ENCODE measurements around the gene IRAK1. TPM values are rescaled to one million over a fixed set of nuclear protein-coding genes. Genes with fewer than 3 reads are reported as not detected.

The IRAK1 gene
- total and polyA plus RNA-seq, 10 of the 15 experiments (the other 5 are each of a cell fraction or from before 2014, with no cell fraction given): 4.2 to 136 (median 39.5) TPM

- no peaks in the 10 kb centered on the region for H3K79me2 ChIP-seq (ENCODE audit: control insufficient read depth, insufficient read depth, low read length)
- H3K27me3 ChIP-seq (replicated peaks in 1 of 2; ENCODE audit: control insufficient read depth in 2 of 2, insufficient read depth in 2 of 2, low read length in 1 of 2): no peaks in the 10 kb centered on the region
- SMC1A ChIA-PET (ENCODE audit: uncharacterized antibody, unreplicated experiment): interaction anchor here (0.9 kb wide), 1 partner anchor 23 kb away, joined by 3 read pairs; no protein-coding TSS in a partner anchor
- POLR2A ChIA-PET: interaction anchor here (0.6 to 1.0 kb wide), 3 partner anchors 8 to 11 kb away, joined by 4 to 5 read pairs (median 5); no protein-coding TSS in a partner anchor
- BruUV-seq (replicated peaks): no TSS peak
- H3K36me3 ChIP-seq (ENCODE audit: control insufficient read depth in 2 of 2, insufficient read depth in 2 of 2, low read length in 1 of 2): no peaks in the 10 kb centered on the region
- ATAC-seq: no peak
- CTCF ChIA-PET: interaction anchor here (0.5 kb wide), 1 partner anchor 30 kb away, joined by 3 read pairs; no protein-coding TSS in a partner anchor
- H3K4me3 ChIP-seq: no peak overlapping the region
- no peak overlapping the region for H3K9ac ChIP-seq (ENCODE audit: control insufficient read depth, insufficient read depth, low read length)
- DNase-seq (ENCODE audit: low read depth, low spot score): no peak
- no peak overlapping the region for H2AFZ ChIP-seq (ENCODE audit: control insufficient read depth, low read depth, low read length)
- no peaks in the 10 kb centered on the region; the same call in 2 of the 3 replicates for H3K9me3 ChIP-seq (replicated peaks; ENCODE audit: control insufficient read depth, insufficient read depth, low read length)
- in situ Hi-C loops (cut with MboI): loop anchor here (10.0 kb wide), 1 partner anchor 65 kb away; the partner anchor contains the start of gene ARHGAP4
- intact Hi-C loops (cut with micrococcal nuclease; ENCODE audit: unreplicated experiment): no loop called here
- whole genome bisulfite sequencing (ENCODE audit: insufficient coverage, insufficient replicate concordance, low lambda C conversion rate, missing lambda C conversion rate): 89% methylated on average over 14 of the region's 14 CpGs
- RAD21 ChIA-PET (ENCODE audit: unreplicated experiment): no interaction called here
- FAIRE-seq: no peak
- no peak for TF ChIP-seq CBX5 (IDR thresholded peaks at IDR 0.05; ENCODE audit: low read depth)
- TF ChIP-seq TCF12 (IDR thresholded peaks at IDR 0.05; ENCODE audit: low read depth, low read length): no peak
- 0 out of 2 replicates have a peak, but pooled peaks have one; percentile 8 for TF ChIP-seq PKNOX1 (IDR thresholded peaks at IDR 0.05)
- no peak overlapping the region for H3K27ac ChIP-seq (ENCODE audit: control insufficient read depth, insufficient read depth)
- H3K4me1 ChIP-seq (ENCODE audit: control insufficient read depth, insufficient read depth, low read length): peaks cover 4% of the 10 kb centered on the region
- no peak overlapping the region for H3K4me2 ChIP-seq (ENCODE audit: control insufficient read depth, insufficient read depth)
- no peaks in the 10 kb centered on the region for H4K20me1 ChIP-seq (ENCODE audit: control insufficient read depth, insufficient read depth)
These were observed 29.6 kb downstream of the IRAK1 start for GRCh38 chrX:153989973-153990655.

GRCh38 chrX:153988493-153988892, 31.2 kb downstream of the IRAK1 start:
- Histone ChIP-seq H3K27me3 (replicated peaks in 1 of 2; ENCODE audit: control insufficient read depth in 2 of 2, insufficient read depth in 2 of 2, low read length in 1 of 2) (no peaks in the 10 kb centered on the region), H3K4me3 (no peak overlapping the region), H3K9me3 (replicated peaks; ENCODE audit: control insufficient read depth, insufficient read depth, low read length) (no peaks in the 10 kb centered on the region; the same call in 1 of the 3 replicates), H3K4me2 (ENCODE audit: control insufficient read depth, insufficient read depth) (no peak overlapping the region), H3K79me2 (ENCODE audit: control insufficient read depth, insufficient read depth, low read length) (no peaks in the 10 kb centered on the region; the same call in 1 of the 2 replicates), H3K4me1 (ENCODE audit: control insufficient read depth, insufficient read depth, low read length) (peaks cover 18% of the 10 kb centered on the region), H3K36me3 (ENCODE audit: control insufficient read depth in 2 of 2, insufficient read depth in 2 of 2, low read length in 1 of 2) (no peaks in the 10 kb centered on the region), H4K20me1 (ENCODE audit: control insufficient read depth, insufficient read depth) (no peaks in the 10 kb centered on the region), H2AFZ (ENCODE audit: control insufficient read depth, low read depth, low read length) (no peak overlapping the region), H3K9ac (ENCODE audit: control insufficient read depth, insufficient read depth, low read length) (no peak overlapping the region), H3K27ac (ENCODE audit: control insufficient read depth, insufficient read depth) (no peak overlapping the region)
- ChIA-PET RAD21 (ENCODE audit: unreplicated experiment) (interaction anchor here (0.6 kb wide), 1 partner anchor 35 kb away, joined by 4 read pairs; no protein-coding TSS in a partner anchor), CTCF (no interaction called here), POLR2A (interaction anchor here (0.7 to 1.1 kb wide), 2 partner anchors 29 to 230 kb away, joined by 3 to 7 read pairs; no protein-coding TSS in a partner anchor), SMC1A (ENCODE audit: uncharacterized antibody, unreplicated experiment) (no interaction called here)
- intact Hi-C loops (cut with micrococcal nuclease; ENCODE audit: unreplicated experiment) (no loop called here), in situ Hi-C loops (cut with MboI) (loop anchor here (10.0 kb wide), 1 partner anchor 64 kb away; the partner anchor contains the start of gene ARHGAP4)
- no peak for FAIRE-seq
- no peak for ATAC-seq
- WGBS (ENCODE audit: insufficient coverage, insufficient replicate concordance, low lambda C conversion rate, missing lambda C conversion rate): 81% methylated on average over 12 of the region's 12 CpGs
- DNase-seq (ENCODE audit: low read depth, low spot score): no peak
- BruUV-seq (replicated peaks): no TSS peak
- TF ChIP-seq NRF1 (conservative IDR thresholded peaks at IDR 0.05; ENCODE audit: low read depth, low read length) (no peak), YBX1 (IDR thresholded peaks at IDR 0.05) (no peak), KAT2A (conservative IDR thresholded peaks at IDR 0.05; ENCODE audit: control insufficient read depth, low read depth, low read length) (no peak), DPF2 (IDR thresholded peaks at IDR 0.05) (no peak), GATAD2B (conservative IDR thresholded peaks at IDR 0.05; ENCODE audit: low read depth) (no peak), SMAD5 (IDR thresholded peaks at IDR 0.05; ENCODE audit: low read depth) (no peak), SMC3 (IDR thresholded peaks at IDR 0.05; ENCODE audit: borderline replicate concordance, low read length) (no peak), MYB (IDR thresholded peaks at IDR 0.05; ENCODE audit: borderline replicate concordance, low read depth, low read length) (no peak), CHD1 (IDR thresholded peaks at IDR 0.05; ENCODE audit: low read depth, low read length) (no peak), EP300 (IDR thresholded peaks at IDR 0.05; ENCODE audit: borderline replicate concordance in 1 of 2, control insufficient read depth in 1 of 2, low read depth in 2 of 2, low read length in 2 of 2) (no peak), ZZZ3 (IDR thresholded peaks at IDR 0.05; ENCODE audit: control insufficient read depth, insufficient read length, low read depth) (no peak), RAD51 (IDR thresholded peaks at IDR 0.05) (no peak), IRF4 (IDR thresholded peaks at IDR 0.05; ENCODE audit: low read depth, low read length) (no peak), BMI1 (IDR thresholded peaks at IDR 0.05; ENCODE audit: borderline replicate concordance) (no peak), EED (IDR thresholded peaks at IDR 0.05; ENCODE audit: low read depth) (no peak), BCL11A (IDR thresholded peaks at IDR 0.05; ENCODE audit: low read depth, low read length) (no peak)
